D721Med (cell line): ENCODE measurements around the gene SYCE3.
"Not testable (repeated sequence)": the region's sequence is repeated elsewhere in the genome, so short reads cannot be mapped to it uniquely, and the experiment has no call there.

Experiments
- DNase-seq: peaks from one replicate; pipeline ENCODE4 v3.0.0; 2011; ENCODE audit warnings: low spot score; ENCODE audit not compliant: insufficient read length
- FAIRE-seq: peaks from 2 replicates; lab custom pipeline; 2011; peaks lifted over from hg19 to GRCh38; lab: Jason Lieb, UNC
- TF ChIP-seq, protein P1 (sequence below): IDR thresholded peaks from 2 replicates; pipeline ENCODE4 v1.5.1; 2012; ENCODE audit warnings: mild to moderate bottlenecking, control low read depth; ENCODE audit not compliant: insufficient read depth; ENCODE audit errors: missing control alignments

SYCE3 gene

DNA sequence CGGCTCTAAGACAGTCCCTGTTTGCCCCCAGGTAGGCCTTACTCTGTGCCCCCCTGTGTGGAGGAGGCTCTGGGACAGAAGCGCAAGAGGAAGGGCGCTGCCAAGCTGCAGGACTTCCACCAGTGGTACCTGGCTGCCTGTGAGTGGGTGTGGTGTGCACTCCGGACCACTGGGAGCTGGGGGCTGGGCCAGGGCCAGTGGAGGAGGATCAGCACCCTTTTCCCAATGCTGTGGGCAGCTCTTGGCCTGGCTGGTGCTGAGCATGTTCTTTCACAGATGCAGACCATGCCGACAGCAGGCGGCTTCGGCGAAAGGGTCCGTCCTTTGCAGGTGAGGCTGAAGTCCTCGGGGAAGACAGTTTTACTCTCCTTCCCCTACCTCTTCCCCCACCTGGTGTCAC lies 41.0 kb downstream of the SYCE3 start:
- no peak for FAIRE-seq
- TF ChIP-seq, protein P1, sequence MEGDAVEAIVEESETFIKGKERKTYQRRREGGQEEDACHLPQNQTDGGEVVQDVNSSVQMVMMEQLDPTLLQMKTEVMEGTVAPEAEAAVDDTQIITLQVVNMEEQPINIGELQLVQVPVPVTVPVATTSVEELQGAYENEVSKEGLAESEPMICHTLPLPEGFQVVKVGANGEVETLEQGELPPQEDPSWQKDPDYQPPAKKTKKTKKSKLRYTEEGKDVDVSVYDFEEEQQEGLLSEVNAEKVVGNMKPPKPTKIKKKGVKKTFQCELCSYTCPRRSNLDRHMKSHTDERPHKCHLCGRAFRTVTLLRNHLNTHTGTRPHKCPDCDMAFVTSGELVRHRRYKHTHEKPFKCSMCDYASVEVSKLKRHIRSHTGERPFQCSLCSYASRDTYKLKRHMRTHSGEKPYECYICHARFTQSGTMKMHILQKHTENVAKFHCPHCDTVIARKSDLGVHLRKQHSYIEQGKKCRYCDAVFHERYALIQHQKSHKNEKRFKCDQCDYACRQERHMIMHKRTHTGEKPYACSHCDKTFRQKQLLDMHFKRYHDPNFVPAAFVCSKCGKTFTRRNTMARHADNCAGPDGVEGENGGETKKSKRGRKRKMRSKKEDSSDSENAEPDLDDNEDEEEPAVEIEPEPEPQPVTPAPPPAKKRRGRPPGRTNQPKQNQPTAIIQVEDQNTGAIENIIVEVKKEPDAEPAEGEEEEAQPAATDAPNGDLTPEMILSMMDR = no peak
- DNase-seq = no peak

DNA sequence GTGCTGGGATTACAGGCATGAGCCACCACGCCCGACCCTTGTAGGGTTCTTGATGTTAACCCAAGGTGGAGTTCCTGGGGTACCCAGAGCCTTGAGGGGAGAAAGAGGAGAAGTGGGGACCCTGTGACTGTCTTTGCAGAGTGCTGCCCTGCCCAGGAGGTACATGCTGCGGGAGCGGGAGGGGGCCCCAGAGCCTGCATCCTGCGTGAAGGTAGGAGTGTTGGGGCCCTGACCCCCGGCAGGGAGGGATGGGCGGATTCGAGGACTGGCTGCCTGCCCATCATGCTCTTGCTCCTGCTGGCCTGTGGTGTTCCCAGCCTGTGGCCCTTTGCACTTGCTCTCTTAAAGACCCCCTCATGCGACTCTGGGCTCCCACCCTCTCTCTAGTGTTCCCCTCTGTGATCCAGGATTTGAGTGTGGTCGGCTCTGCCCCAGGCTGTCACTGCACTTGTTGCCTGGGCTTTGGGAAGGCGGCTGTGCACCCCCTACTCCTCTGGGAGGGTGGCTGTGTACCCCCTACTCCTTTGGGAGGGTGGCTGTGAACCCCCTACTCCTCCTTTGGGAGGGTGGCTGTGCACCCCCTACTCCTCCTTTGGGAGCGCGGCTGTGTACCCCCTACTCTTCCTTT lies 41.8 kb downstream of the SYCE3 start:
- TF ChIP-seq, protein P1 = no peak
- DNase-seq (no peak), FAIRE-seq (no peak)

DNA sequence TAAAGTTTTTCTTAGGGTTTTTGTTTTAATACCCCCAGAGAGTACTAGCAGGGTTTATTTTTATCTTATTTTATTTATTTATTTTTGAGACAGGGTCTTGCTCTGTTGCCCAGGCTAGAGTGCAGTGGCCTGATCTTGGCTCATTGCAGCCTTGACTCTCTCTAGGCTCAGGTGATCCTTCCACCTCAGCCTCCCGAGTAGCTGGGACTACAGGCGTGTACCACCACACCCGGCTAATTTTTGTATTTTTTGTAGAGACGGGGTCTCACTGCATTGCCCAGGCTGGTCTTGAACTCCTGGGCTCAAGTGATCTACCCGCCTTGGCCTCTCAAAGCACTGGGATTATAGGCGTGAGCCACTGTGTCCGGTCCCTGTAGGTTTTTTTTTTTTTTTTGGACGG lies 42.5 kb downstream of the SYCE3 start:
- not testable (repeated sequence) for DNase-seq, FAIRE-seq

DNA sequence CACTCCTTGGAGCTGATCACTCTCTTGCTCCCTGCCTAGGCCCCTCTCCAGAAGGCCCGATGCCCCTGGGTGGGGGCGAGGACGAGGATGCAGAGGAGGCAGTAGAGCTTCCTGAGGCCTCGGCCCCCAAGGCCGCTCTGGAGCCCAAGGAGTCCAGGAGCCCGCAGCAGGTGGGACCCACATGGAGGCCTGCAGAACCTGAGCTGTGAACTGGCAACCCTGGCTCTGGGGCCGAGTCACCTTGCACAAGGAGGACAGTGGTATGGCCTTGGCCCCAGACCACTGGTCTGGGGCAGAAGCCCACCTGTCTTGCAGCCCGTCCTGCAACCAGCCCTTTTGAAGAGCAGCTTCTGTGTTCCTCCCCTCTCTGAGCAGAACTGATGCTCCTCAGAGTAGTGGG lies 43.6 kb downstream of the SYCE3 start:
- TF ChIP-seq, protein P1 = no peak
- no peak for FAIRE-seq

DNA sequence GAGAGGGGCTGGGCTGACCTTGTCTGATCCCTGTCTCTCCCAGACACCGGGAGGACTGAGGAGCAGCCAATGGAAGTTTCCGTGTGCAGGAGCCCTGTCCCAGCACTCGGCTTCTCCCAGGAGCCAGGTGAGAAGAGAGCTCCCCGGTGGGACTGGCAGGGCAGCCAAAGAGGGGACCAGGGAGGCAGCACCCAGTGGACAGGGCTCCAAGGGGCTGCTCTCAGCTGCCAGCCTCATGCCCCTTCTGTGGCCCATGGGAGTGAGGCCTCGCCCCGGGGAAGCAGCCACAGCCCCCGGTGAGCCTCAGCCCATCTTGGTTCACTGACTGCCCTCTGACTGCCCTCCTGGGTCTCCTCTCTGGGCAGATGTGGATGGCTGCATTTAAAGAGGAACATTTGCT lies 44.1 kb downstream of the SYCE3 start:
- FAIRE-seq (no peak), DNase-seq (no peak)
- TF ChIP-seq, protein P1 = no peak

More for the DNA sequence above, 43.6 kb downstream of the SYCE3 start:
- DNase-seq = no peak

DNA sequence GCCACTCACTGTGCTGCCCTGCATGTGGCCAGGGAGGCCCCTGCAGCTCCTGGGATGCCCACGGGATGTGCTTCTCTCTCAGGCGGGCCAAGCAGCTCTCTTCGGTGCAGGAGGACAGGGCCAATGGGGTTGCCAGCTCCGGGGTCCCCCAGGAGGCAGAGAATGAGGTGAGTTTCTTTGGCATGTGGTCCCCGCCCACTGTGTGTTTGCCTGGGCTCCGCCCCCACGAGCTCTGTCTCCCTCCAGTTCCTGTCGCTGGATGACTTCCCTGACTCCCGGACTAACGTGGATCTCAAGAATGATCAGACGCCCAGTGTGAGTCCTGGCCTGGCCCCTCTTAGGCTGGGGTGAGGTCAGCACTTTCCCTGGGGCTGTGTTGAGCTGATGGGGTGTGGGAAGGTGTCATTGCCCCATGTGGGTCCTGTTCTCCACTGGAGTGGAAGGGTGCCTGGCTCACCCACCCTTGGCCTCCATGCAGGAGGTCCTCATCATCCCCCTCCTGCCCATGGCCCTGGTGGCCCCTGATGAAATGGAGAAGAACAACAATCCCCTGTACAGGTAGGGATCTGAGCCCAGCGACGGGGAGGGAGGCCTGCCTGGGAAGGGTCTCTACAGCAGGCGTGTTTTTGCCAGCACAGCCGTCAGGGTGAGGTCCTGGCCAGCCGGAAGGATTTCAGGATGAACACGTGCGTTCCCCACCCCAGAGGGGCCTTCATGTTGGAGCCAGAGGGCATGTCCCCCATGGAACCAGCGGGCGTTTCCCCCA lies 45.0 kb downstream of the SYCE3 start:
- DNase-seq = no peak
- TF ChIP-seq, protein P1 = no peak
- FAIRE-seq = no peak

DNA sequence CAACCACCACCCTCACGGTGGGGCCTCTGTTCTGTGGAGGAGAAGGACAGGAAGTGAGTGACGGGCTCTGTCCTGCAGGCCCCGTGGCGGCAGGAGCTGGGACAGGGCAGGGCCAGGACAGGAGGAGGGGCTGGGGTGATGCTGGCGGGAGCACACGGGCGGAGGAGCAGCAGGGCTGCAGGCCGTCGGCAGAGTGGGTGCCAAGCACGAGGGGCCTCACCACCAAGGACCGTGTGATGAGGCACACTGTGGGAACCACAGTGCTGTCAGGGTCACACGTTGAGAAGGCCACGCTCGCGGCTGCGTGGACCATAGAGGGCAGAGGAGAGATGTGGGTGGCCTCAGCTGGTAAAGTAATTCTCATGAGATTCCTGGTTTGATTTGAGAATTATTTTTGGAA lies 45.8 kb downstream of the SYCE3 start:
- DNase-seq (no peak), FAIRE-seq (no peak)
- TF ChIP-seq, protein P1 = no peak
